GM21381 (cell line): ENCODE data around the gene STEAP3.
"Not testable (repeated sequence)": the region's sequence is repeated elsewhere in the genome, so short reads cannot be mapped to it uniquely, and the experiment has no call there.

Source experiments
- ATAC-seq: cut with Tn5 transposase; IDR thresholded peaks from one replicate; pipeline ENCODE4 v1.9.1; 2021; ENCODE audit warnings: mild to moderate bottlenecking, moderate library complexity; ENCODE audit not compliant: unreplicated experiment

The STEAP3 gene

DNA sequence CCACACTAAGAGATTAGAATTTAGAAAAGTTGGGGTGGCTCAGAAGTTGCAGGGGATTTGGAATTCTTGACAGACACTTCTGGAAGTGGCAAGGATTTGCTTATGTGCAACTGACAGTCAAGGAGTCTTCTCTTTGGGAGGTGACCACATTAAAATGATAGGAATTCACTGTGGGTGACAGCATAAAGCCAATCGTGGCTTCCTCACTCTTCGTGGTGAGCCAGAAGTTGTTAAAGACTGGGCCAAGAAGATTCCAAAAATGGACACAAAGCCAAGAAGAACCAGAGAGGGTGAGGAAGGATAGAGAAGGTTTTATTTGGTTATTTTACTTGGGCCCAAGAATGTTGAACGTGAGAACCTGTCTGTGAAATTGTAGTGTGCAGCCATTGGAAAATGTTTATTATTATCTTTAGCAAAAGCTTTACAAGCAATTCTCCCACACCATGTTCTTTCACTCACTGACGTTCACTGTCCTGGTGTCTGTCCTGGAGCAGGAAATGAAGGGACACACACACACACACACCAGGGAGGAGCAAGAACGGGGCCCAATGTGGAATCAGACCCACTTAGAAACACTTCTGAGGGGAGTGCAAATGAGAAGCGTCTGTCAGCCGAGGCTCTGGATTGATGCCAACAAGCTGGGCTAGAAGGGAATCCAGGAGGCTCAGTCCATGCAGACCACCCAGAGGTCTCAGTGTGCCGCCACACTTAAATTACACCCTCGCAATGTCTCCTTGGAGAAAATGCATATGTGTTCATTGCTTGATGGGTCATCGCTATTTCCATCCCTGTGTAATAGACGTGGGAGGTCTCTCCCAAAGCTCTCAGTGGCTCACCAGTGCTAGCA lies 37.2 kb downstream of the STEAP3 start:
- no peak for ATAC-seq

DNA sequence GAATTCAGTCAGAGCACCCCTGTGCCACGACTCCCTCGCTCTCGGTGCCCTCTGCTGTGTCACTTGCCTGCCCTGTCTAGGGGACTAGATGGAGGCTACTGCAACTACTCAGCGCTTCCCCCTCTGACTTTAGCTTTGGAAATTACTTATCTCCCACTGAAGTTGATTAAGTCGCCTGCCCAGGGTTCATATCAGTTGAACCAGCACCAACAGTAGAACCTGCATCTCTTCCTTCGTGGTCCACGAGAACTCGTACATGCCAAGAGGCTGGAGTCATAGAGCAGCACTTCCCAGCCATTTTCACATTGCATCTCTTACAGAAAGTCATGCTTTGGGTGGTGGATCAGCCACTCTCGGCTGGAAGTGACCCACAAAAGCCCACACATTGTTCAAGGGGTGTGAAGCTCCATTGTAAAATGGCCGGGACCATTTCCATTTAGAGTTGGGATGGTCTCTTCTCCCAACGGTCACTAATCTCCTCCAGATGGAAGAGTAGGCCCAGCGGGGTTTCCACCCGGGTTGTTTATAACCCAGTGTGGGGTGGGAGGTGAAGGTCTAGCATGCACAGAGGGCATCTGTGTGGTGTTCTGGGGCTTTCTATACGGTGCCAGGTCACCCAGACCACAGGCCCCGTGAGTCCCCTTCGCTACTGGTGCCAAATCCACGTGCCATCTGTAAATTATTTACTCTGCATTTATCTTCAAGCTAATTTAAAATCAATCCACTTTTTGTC lies 38.0 kb downstream of the STEAP3 start:
- ATAC-seq = no peak

DNA sequence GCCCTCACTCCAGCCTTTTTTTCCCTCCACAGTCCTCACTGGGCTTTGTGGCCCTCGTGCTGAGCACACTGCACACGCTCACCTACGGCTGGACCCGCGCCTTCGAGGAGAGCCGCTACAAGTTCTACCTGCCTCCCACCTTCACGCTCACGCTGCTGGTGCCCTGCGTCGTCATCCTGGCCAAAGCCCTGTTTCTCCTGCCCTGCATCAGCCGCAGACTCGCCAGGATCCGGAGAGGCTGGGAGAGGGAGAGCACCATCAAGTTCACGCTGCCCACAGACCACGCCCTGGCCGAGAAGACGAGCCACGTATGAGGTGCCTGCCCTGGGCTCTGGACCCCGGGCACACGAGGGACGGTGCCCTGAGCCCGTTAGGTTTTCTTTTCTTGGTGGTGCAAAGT lies 39.4 kb downstream of the STEAP3 start:
- no peak for ATAC-seq

DNA sequence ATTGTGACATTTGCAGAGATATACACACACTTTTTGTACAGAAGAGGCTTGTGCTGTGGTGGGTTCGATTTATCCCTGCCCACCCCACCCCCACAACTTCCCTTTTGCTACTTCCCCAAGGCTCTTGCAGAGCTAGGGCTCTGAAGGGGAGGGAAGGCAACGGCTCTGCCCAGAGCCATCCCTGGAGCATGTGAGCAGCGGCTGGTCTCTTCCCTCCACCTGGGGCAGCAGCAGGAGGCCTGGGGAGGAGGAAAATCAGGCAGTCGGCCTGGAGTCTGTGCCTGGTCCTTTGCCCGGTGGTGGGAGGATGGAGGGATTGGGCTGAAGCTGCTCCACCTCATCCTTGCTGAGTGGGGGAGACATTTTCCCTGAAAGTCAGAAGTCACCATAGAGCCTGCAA lies 40.0 kb downstream of the STEAP3 start:
- no peak for ATAC-seq

DNA sequence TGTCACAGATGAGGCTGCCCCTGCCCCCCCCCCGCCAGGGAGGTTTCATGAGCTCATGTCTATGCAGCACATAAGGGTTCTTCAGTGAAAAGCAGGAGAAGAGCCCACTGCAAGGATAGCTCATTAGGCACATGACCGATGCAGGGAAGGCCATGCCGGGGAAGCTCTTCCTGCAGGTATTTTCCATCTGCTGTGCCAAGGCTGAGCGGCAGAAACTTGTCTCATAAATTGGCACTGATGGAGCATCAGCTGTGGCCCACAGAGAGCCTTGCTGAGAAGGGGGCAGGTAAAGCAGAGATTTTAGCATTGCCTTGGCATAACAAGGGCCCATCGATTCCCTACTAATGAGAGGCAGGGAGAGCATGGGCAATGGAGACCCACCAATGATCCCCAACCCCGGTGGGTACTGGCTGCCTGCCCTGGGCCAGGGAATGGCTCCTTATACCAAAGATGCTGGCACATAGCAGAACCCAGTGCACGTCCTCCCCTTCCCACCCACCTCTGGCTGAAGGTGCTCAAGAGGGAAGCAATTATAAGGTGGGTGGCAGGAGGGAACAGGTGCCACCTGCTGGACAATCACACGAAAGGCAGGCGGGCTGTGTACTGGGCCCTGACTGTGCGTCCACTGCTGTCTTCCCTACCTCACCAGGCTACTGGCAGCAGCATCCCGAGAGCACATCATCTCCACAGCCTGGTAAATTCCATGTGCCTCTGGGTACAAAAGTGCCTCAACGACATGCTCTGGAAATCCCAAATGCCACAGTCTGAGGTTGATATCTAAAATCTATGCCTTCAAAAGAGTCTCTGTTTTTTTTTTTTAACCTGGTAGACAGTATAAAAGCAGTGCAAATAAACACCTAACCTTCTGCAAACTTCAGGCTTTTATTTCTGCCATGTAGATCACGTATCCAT lies 41.4 kb downstream of the STEAP3 start:
- ATAC-seq = peak; percentile 93

DNA sequence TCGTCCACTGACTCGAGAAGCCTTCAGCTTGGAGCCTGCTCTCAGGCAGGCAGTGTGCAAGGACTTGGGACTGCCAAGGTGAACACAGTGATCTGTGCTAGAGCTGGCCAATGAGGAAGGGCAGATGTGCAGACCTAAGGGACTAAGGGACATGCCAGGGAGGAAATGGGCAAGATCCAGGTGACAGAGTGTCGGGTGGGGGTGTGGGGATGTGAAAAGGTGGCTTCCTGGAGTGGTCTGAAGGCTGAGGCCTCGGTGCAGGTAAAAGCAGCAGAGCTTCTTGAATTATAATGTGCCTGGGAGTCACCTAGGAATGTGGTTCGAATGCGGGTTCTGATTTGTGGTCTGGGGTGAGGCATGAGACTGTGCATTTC lies 42.0 kb downstream of the STEAP3 start:
- ATAC-seq = no peak

DNA sequence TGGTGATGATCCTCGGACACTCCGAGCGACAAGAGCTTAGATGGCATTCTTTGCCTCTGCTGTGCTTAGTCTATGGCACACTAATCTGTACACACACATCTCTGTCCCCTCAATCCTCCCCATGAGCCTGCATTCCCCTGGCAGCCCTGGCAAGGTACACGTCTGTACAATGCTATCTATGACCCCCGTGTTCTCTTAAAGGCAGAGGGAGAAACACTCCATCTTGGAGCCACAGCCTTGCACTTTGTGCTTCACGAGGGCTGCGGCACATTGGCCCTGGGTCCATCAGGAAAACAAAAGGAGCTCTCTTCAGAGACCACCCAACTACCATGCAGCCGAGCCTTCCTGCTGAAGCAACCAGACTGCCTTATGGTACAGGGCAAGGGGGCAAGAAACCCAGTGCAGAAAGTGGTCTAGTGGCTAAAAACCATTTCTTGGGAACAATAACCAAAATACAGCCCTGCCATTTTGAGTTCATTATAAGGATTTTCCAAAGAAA lies 42.5 kb downstream of the STEAP3 start:
- ATAC-seq = no peak

DNA sequence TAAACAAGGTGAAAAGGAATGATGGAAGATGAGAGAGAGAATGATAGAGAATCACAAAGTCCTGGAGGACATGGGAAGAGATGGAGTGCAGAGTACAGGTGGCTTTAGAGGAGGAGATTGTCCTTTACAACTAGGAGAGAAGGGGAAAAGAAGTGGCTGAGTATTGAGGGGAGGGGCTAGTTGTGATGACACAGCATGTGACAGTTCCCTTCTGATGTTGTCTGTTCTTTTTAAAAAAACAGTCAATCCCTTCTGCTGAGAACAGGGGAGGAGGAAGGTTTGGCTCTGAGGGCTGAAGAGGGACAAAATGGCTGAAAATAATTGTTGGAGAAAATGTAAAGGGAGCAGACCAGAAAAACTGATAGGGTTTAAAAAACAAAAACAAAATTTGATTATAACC lies 44.0 kb downstream of the STEAP3 start:
- ATAC-seq = no peak

DNA sequence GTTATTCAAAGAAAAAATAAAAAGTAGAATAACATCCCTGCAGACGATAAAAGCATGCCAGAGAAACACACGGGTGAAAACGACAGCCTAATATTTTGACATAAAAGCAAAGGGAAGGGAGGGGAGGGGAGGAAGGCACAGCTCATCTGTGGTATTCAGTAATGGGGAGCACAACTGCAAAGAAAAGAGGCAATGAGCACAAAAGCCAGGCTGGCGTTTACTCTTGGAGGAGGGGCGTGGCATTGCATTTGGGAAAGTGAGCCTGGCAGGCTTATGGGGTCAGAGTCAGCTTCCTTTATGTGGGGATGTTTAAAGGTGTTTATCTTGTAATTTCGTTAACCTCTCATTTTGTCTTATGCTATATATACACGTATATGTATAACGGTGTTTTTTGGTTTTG lies 53.2 kb downstream of the STEAP3 start:
- ATAC-seq = no peak

DNA sequence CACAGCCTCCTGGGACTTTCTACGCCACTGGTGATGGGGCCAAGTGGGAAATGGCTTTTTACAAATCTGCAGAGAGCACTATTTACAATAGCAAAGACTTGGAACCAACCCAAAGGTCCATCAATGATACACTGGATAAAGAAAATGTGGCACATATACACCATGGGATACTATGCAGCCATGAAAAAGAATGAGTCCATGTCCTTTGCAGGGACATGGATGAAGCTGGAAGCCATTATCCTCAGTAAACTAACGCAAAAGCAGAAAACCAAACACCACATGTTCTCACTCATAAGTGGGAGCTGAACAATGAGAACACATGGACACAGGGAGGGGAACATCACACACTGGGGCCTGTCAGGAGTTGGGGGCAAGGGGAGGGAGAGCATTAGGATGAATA lies 54.8 kb downstream of the STEAP3 start:
- not testable (repeated sequence) for ATAC-seq

DNA sequence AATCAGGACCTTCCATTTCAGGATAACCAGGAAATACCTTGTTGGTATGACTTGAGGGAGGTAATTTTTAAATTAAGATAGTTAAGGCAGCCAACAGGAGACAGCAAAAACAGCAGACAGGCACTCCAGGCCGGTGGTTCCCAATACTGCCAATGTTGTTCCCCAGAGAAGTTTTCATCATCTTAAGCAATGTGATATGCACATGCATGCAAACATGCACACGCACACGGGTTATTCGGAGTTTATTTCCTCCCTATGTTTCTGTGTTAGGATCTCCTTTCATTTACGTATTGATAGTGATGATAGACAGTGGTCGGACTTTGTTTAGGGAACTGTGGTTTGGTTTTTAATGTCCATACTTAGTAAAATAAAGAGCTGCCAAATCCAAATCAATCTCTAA lies 55.3 kb downstream of the STEAP3 start:
- no peak for ATAC-seq

DNA sequence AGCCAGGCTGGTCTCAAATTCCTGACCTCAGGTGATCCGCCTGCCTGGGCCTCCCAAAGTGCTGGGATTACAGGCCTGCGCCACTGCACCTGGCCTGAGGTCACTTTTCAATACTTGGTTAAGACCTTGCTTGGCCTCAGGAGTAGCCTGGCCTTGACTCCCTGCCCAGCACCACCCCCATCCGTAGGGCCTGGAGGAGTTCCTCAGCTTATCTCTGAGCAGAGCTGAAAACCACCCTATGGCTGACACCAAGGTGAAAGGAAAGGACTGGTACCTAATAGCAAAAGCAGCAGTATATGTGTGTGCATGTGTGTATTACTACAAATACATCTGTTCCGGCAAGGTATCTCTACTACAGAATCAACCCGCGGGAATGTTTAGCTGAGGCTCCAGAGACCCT lies 56.0 kb downstream of the STEAP3 start:
- ATAC-seq = no peak

DNA sequence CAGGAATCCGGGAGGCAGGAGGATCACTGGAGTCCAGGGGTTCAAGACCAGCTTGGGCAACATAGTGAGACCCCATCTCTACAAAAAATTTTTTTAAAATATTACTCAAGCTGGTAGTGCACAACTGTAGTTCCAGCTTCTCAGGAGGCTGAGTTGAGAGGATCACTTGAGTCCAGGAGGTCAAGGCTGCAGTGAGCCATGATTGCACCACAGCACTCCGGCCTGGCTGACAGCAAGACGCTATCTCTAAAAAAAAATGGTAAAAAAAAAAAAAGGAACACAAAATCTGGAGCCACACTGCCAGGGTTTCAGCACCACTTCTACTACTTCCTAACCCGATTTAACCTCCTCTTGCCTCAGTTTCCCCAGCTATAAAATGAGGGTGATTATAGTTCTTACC lies 57.0 kb downstream of the STEAP3 start:
- no peak for ATAC-seq

DNA sequence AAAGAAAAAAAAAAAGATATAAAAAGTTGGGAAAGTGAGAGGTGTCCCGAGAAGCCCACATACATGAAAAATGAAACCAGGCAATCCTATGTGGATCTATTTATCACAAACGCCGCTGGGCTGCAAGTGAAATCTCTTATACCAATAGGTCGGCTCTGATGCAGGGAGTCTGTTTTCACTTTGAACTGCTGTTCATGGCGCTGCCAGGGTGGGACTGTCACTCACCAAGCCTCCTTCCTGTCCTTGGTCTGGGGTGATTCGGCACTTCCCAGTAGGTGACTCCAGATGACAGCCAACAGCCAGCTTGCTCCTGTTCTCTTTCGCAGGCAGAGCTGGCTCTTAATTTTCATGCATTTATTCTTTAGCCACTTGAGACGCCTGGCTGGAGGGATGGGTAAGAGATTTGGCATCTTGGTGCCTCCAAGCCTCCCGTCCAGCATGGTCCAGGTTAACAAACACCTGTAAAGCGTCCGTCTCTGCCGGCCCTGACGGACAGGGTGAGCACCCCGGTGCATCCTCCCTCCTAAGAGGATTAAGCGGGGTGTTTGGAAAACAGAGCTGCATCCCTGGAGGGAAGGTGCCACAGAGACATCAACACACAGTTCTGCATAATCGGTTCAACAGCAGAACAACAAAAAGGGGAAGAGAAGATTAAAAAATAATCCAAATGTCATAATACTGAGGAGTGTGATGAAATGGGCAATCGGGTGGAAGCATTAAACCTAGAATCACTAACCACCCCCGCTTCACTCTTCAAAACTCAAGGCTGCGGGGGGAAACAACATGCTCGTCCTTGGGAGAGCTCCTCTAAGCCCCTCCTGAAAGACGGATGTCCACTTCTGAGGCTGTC lies 58.7 kb downstream of the STEAP3 start:
- no peak for ATAC-seq

DNA sequence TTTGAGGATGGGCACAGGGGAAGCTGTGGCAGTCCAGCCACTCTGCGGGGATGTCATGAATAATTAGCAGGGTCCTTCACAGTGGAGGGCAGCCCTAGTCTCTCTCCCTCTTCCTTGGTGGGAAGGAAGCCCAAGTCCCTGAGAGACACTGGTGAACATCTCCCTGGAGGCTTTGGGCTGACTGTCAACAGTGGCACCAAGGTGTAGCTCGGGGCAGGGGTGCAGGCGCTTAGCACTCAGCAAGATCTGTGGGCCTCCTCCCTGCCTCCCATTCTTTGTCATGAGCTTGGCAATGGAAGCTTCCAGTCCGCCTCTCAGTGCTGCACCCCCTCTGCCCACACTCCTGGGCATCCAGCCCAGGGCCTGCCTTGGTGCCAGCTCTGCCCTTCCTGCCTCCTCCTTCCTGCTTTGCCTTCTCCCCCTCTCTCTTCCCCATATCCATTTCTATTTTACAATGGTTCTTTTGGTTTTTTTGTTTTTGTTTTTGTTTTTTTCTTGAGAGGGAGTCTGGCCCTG lies 59.4 kb downstream of the STEAP3 start:
- no peak for ATAC-seq

DNA sequence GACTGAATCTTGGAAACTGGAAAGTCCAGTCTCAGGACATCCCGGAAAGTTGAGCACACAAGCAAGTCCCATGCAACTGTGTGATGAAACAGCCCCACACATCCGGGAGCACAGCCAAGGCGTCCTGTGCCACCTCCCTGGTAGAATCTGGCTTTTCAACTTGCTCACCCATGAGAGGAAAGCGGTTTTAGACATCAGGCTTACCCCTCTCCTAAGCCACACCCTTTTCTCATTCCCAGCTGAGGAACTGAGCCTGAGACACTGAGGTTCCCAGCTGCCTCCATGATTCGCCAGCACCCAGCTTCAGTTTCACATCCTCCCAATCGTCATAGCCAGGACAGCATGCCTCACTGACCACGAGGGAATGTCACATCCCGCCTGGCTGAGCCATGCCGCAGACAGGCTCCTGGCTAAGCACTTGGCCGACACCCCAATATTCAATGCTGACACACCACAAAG lies 60.3 kb downstream of the STEAP3 start:
- no peak for ATAC-seq

DNA sequence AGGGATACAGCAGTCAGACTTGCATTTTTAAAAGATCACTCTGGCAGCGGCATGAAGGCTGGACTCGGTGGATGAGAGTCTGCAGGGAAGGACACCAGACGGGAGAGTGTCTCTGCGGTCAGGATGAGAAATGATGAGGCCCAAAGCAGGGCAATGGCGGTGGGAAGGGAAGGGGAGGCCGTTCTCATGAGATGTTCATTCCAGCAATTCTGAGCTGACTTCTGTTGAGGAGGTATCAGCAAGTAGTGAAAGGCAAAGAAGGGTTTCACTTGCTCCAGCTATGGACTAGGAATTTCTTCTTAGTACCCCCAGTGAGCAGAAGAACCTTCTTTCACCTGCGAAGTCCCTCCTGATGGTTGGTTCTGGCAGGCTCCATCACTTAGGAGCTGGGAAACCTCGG lies 63.0 kb downstream of the STEAP3 start:
- no peak for ATAC-seq

DNA sequence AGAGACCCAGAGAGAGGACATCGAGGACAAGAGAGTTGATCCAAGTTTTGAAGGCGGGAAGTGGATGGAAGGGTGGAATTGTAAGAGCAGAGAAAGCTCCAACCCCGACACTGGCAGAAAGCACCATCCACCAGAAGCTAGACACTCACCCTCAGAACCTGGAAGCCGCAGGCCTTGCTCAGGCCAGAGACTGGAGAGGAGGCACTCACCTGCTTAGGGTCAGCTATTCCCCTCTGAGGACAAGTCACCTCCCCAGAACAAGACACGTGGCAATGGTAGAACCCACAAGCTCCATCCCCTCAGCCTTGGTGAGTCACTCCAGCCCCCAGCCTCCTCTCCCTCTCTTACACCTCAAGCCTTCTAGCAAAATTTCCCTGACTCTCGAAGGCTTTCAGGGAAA lies 64.9 kb downstream of the STEAP3 start:
- ATAC-seq = no peak

DNA sequence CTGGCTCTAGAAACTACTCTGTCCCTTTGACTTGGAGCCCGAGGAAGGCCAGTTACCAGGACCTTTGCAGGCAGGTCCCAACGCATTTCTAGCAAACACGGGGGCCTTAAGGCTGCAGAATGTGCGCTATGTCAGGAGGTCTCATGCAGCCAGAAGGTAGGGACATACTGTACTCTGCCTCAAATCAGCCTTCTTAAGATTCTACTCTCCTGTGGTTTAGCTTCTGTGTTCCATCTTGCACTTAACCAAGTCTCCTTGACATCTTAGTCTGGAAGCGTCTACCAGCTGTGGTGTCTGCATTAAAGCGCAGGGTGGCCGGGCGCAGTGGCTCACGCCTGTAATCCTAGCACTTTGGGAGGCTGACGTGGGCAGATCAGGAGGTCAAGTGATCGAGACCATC lies 65.5 kb downstream of the STEAP3 start:
- no peak for ATAC-seq

DNA sequence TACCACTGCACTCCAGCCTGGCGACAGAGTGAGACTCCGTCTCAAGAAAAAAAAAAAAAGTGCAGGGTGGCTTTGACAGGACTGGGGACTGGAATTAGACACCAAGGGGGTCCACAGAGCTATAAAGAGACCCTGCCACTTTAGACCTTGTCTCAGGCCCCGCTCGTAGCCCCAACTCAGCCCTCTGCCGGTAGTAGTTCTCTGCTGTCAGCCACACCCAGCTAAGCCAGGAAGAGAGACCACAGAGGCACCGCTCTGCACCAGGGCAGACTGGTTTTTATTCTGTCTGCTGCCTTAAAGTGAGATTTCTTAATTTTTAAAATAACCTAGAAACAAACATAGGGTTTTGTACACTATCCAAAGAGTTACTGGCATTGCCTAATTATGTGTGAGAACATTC lies 66.0 kb downstream of the STEAP3 start:
- no peak for ATAC-seq
